Calu3 (cell line): ENCODE data around the gene PKP4. TPM values are rescaled to one million over a fixed set of nuclear protein-coding genes. Genes with fewer than 3 reads are reported as not detected.

Source experiments
- BruUV-seq: library from RNA; stranded (reverse); fragments of 400-500 nt; replicated peaks from 2 replicates; lab custom pipeline; 2021; lab: Mats Ljungman, UMichigan
- CTCF ChIA-PET: fragments of 300-600 bp; sonication (Branson Sonifier 250); formaldehyde crosslinking; loops from one replicate; lab custom pipeline; 2022; ENCODE audit warnings: antibody characterized with exemption; lab: Charles Lee
- DNase-seq: peaks from one replicate; pipeline ENCODE4 v3.0.0; 2022
- H3K27ac Mint-ChIP-seq: one replicate; pipeline ENCODE4 v1.8.0; 2022; ENCODE audit warnings: mixed read lengths; ENCODE audit not compliant: unreplicated experiment
- H3K27me3 Mint-ChIP-seq: one replicate; pipeline ENCODE4 v1.8.0; 2022; ENCODE audit warnings: mixed read lengths; ENCODE audit not compliant: unreplicated experiment
- H3K36me3 Mint-ChIP-seq: one replicate; pipeline ENCODE4 v1.8.0; 2022; ENCODE audit warnings: mild to moderate bottlenecking, moderate library complexity, mixed read lengths; ENCODE audit not compliant: insufficient read depth, unreplicated experiment
- H3K4me1 Mint-ChIP-seq: one replicate; pipeline ENCODE4 v1.8.0; 2022; ENCODE audit warnings: mild to moderate bottlenecking, low read depth, mixed read lengths; ENCODE audit not compliant: unreplicated experiment
- H3K4me3 Mint-ChIP-seq: one replicate; pipeline ENCODE4 v1.8.0; 2022; ENCODE audit warnings: mild to moderate bottlenecking, low read depth, moderate library complexity, mixed read lengths; ENCODE audit not compliant: unreplicated experiment
- H3K9me3 Mint-ChIP-seq: one replicate; pipeline ENCODE4 v1.8.0; 2022; ENCODE audit warnings: low read depth, mixed read lengths; ENCODE audit not compliant: unreplicated experiment
- intact Hi-C: fragments of 100-400 bp; cut with micrococcal nuclease; formaldehyde crosslinking; loops from one replicate; pipeline ENCODE4 v1.10.0; 2022; ENCODE audit not compliant: unreplicated experiment
- total RNA-seq: library from RNA; stranded (reverse); gene quantifications from 2 replicates; pipeline ENCODE4 v1.2.3, GENCODE V29; 2022
- TF ChIP-seq, protein P1 (sequence below): fragments of 200-600 bp; IDR thresholded peaks from one replicate; pipeline ENCODE4 v1.8.0; 2022; ENCODE audit warnings: antibody characterized with exemption; ENCODE audit not compliant: unreplicated experiment

Gene PKP4
- total RNA-seq, 1 experiment from 2014 or later, result 137 TPM

DNA sequence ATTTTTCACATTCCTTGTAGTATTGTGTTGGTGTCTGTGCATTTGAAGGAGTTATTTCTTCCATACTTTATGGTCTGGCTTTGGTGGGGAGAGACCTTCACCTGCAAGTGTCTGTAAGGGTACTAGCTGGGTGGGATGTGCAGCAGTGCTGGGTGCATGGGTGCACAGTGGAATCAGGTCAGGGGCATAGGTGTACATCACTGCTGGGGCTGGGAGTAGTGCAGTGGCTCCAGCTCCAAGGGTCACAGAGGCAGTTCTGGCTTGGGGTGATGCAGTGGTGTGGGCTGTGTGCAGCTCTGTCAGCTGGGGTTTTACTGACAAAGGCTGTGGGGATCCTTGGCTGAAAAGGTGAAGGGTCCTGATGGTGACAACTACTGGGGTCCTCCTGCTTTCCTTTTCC lies 45.0 kb upstream of the PKP4 start:
- Mint-ChIP-seq H3K4me3 (no peak overlapping the region), H3K4me1 (peaks cover 8% of the 10 kb centered on the region), H3K27ac (no peak overlapping the region), H3K9me3 (peaks cover 17% of the 10 kb centered on the region), H3K36me3 (no peaks in the 10 kb centered on the region), H3K27me3 (no peaks in the 10 kb centered on the region)
- TF ChIP-seq, protein P1, sequence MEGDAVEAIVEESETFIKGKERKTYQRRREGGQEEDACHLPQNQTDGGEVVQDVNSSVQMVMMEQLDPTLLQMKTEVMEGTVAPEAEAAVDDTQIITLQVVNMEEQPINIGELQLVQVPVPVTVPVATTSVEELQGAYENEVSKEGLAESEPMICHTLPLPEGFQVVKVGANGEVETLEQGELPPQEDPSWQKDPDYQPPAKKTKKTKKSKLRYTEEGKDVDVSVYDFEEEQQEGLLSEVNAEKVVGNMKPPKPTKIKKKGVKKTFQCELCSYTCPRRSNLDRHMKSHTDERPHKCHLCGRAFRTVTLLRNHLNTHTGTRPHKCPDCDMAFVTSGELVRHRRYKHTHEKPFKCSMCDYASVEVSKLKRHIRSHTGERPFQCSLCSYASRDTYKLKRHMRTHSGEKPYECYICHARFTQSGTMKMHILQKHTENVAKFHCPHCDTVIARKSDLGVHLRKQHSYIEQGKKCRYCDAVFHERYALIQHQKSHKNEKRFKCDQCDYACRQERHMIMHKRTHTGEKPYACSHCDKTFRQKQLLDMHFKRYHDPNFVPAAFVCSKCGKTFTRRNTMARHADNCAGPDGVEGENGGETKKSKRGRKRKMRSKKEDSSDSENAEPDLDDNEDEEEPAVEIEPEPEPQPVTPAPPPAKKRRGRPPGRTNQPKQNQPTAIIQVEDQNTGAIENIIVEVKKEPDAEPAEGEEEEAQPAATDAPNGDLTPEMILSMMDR, result no peak
- CTCF ChIA-PET, result no interaction called here
- BruUV-seq, result no TSS peak
- intact Hi-C loops, result no loop called here
- no peak for DNase-seq

DNA sequence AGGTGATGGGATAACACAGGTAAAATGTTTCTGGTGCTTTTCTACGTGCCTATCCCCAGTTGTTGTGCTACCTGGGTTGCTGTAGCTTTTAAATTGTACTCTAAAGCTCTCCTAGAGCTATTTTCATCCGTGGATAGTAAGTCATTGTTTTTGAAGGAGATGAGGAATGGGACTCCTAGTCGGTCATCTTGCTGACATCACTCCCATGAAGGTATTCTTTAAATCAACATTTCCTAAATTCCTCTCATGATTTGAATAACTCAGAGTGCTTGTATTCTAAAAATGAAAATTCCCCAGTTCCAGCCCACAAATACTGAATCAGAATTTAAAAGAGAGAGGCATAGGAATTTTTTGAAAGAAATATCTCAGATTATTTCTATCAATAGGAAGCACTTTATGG lies 44.5 kb upstream of the PKP4 start:
- intact Hi-C loops, result no loop called here
- H3K4me1 Mint-ChIP-seq, result peaks cover 8% of the 10 kb centered on the region
- TF ChIP-seq, protein P1, result no peak
- H3K27ac Mint-ChIP-seq, result no peak overlapping the region
- peaks cover 17% of the 10 kb centered on the region for H3K9me3 Mint-ChIP-seq
- no peak overlapping the region for H3K4me3 Mint-ChIP-seq
- CTCF ChIA-PET, result no interaction called here
- no peaks in the 10 kb centered on the region for H3K36me3 Mint-ChIP-seq
- no peak for DNase-seq
- H3K27me3 Mint-ChIP-seq, result no peaks in the 10 kb centered on the region
- BruUV-seq, result no TSS peak

DNA sequence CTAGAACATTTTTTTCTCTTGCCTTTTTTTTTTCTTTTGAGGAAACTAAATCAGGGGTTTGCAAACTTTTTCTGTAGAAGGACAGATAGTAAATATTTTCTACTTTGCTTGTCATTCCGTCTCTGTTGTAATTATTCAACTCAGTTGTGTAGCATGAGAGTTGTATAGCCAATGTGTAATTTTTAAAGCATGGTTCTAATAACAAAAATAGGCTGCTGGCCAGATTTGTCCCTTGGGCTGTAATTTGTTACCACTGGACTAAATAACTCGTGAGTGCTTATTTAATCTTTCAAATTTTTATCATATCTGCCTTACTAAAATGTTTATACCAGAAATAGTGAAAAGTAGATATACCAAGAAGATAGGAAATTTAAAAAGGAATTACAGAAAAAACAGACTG lies 43.2 kb upstream of the PKP4 start:
- TF ChIP-seq, protein P1, result no peak
- H3K36me3 Mint-ChIP-seq, result no peaks in the 10 kb centered on the region
- H3K4me3 Mint-ChIP-seq, result no peak overlapping the region
- intact Hi-C loops, result no loop called here
- peaks cover 8% of the 10 kb centered on the region for H3K4me1 Mint-ChIP-seq
- peaks cover 19% of the 10 kb centered on the region for H3K9me3 Mint-ChIP-seq
- BruUV-seq, result no TSS peak
- no peak overlapping the region for H3K27ac Mint-ChIP-seq
- no peak for DNase-seq
- no peaks in the 10 kb centered on the region for H3K27me3 Mint-ChIP-seq
- CTCF ChIA-PET, result no interaction called here

DNA sequence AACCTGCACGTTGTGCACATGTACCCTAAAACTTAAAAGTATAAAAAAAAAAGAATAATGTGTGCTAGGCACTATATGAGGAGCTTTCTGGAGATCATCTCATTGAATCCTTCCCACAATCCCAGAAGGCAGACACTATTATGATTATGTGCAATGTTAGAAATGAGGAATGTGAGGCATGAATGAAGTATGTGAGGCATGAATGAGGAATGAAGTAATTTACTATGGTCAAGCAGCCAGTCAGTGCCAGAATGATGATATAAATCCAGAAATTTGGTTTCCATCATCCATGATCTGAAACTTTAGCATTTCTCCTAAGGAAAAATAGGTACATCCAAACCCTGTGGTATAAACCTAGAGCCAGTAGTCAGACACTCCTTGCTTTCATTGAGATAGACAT lies 42.2 kb upstream of the PKP4 start:
- CTCF ChIA-PET, result no interaction called here
- peaks cover 8% of the 10 kb centered on the region for H3K4me1 Mint-ChIP-seq
- TF ChIP-seq, protein P1, result no peak
- intact Hi-C loops, result no loop called here
- H3K36me3 Mint-ChIP-seq, result no peaks in the 10 kb centered on the region
- H3K4me3 Mint-ChIP-seq, result no peak overlapping the region
- no TSS peak for BruUV-seq
- DNase-seq, result no peak
- H3K27me3 Mint-ChIP-seq, result no peaks in the 10 kb centered on the region
- no peak overlapping the region for H3K27ac Mint-ChIP-seq
- H3K9me3 Mint-ChIP-seq, result peaks cover 19% of the 10 kb centered on the region
